H54 (cell line): ENCODE measurements around the gene TESMIN.

Source experiments
- DNase-seq: peaks from one replicate; pipeline ENCODE4 v3.0.0; 2011; ENCODE audit warnings: low spot score, mixed read lengths; ENCODE audit not compliant: insufficient read length
- FAIRE-seq: peaks from 3 replicates; lab custom pipeline; 2011; peaks lifted over from hg19 to GRCh38; lab: Jason Lieb, UNC
- POLR2A ChIP-seq: IDR thresholded peaks from 2 replicates; pipeline ENCODE4 v1.6.1; 2011; ENCODE audit warnings: low read depth, mild to moderate bottlenecking, low read length

Gene TESMIN

GRCh38 chr11:68664141-68664540 lies 87.2 kb downstream of the TESMIN start:
- TF ChIP-seq POLR2A: no peak
- no peak for FAIRE-seq
- DNase-seq: no peak

GRCh38 chr11:68663482-68664010 lies 87.8 kb downstream of the TESMIN start:
- FAIRE-seq (no peak), DNase-seq (no peak)
- TF ChIP-seq POLR2A: no peak

- DNase-seq: no peak
- TF ChIP-seq POLR2A: no peak
- FAIRE-seq: no peak
These were observed 89.4 kb downstream of the TESMIN start for GRCh38 chr11:68661697-68662603.

- FAIRE-seq (no peak), DNase-seq (no peak)
- no peak for TF ChIP-seq POLR2A
These were observed 90.3 kb downstream of the TESMIN start for GRCh38 chr11:68661014-68661413.

GRCh38 chr11:68660066-68660810 lies 91.1 kb downstream of the TESMIN start:
- no peak for FAIRE-seq
- no peak for TF ChIP-seq POLR2A
- DNase-seq: no peak

- FAIRE-seq: peak; percentile 27
- DNase-seq: peak; percentile 95
- TF ChIP-seq POLR2A: no peak
These were observed 92.0 kb downstream of the TESMIN start for GRCh38 chr11:68659158-68659921.

- no peak for TF ChIP-seq POLR2A
- FAIRE-seq (no peak), DNase-seq (no peak)
These were observed 92.7 kb downstream of the TESMIN start for GRCh38 chr11:68658661-68659060.

- FAIRE-seq (no peak), DNase-seq (no peak)
- TF ChIP-seq POLR2A: no peak
These were observed 93.2 kb downstream of the TESMIN start for GRCh38 chr11:68658097-68658496.
